ENCODE measurements around the gene CALHM3.
"Not testable (repeated sequence)": the region's sequence is repeated elsewhere in the genome, so short reads cannot be mapped to it uniquely, and the experiment has no call there.

Gene CALHM3

GRCh38 chr10:103502849-103503660 lies 24.0 kb upstream of the CALHM3 start:
- no peak for DNase-seq (ENCODE audit: low spot score)

- DNase-seq (ENCODE audit: low spot score) = no peak
Observed at GRCh38 chr10:103501186-103501585, 22.1 kb upstream of the CALHM3 start.

- DNase-seq (ENCODE audit: low spot score) = no peak
Observed at GRCh38 chr10:103500481-103500880, 21.4 kb upstream of the CALHM3 start.

- no peak for DNase-seq (ENCODE audit: low spot score)
Observed at GRCh38 chr10:103499881-103500280, 20.8 kb upstream of the CALHM3 start.

- DNase-seq (ENCODE audit: low spot score) = no peak
Observed at GRCh38 chr10:103498936-103499638, 20.0 kb upstream of the CALHM3 start.

GRCh38 chr10:103497161-103497915 lies 18.3 kb upstream of the CALHM3 start:
- no peak for DNase-seq (ENCODE audit: low spot score)

GRCh38 chr10:103495321-103495720 lies 16.3 kb upstream of the CALHM3 start:
- DNase-seq (ENCODE audit: low spot score) = no peak

- no peak for DNase-seq (ENCODE audit: low spot score)
Observed at GRCh38 chr10:103493916-103494877, 15.2 kb upstream of the CALHM3 start.

- no peak for DNase-seq (ENCODE audit: low spot score)
Observed at GRCh38 chr10:103493362-103493915, 14.4 kb upstream of the CALHM3 start, which contains the start of gene NEURL1. NEURL1 (plus strand) TSS chr10:103493705; CDS start chr10:103494388, 683 bp downstream.

- no peak for DNase-seq (ENCODE audit: low spot score)
Observed at GRCh38 chr10:103492655-103493261, 13.7 kb upstream of the CALHM3 start.

GRCh38 chr10:103491729-103492364 lies 12.8 kb upstream of the CALHM3 start:
- peak; percentile 53 for DNase-seq (ENCODE audit: low spot score)

- no peak for DNase-seq (ENCODE audit: low spot score)
Observed at GRCh38 chr10:103490986-103491314, 11.9 kb upstream of the CALHM3 start.

GRCh38 chr10:103487410-103487708 lies 8.3 kb upstream of the CALHM3 start:
- DNase-seq (ENCODE audit: low spot score) = no peak

- DNase-seq (ENCODE audit: low spot score) = not testable (repeated sequence)
Observed at GRCh38 chr10:103486635-103487409, 7.8 kb upstream of the CALHM3 start.

- peak; percentile 49 for DNase-seq (ENCODE audit: low spot score)
Observed at GRCh38 chr10:103481974-103482531, 3.0 kb upstream of the CALHM3 start.

- no peak for DNase-seq (ENCODE audit: low spot score)
Observed at GRCh38 chr10:103480521-103480920, 1.5 kb upstream of the CALHM3 start.

GRCh38 chr10:103478671-103479070 lies 369 bp downstream of the CALHM3 start:
- DNase-seq (ENCODE audit: low spot score) = no peak

- no peak for DNase-seq (ENCODE audit: low spot score)
Observed at GRCh38 chr10:103476046-103476768, 2.8 kb downstream of the CALHM3 start.

- no peak for DNase-seq (ENCODE audit: low spot score)
Observed at GRCh38 chr10:103475437-103475836, 3.6 kb downstream of the CALHM3 start.

Measured in COLO829 (cell line).